Muscle layer of duodenum (tissue), 2 donors: ENCODE results near the gene DSCAML1.

ENCODE experiments used
- H3K27ac ChIP-seq: one replicate; pipeline ENCODE4 v1.7.0; 2013; ENCODE audit warnings: mild to moderate bottlenecking, low read length
- H3K27me3 ChIP-seq: one replicate; pipeline ENCODE4 v1.7.0; 2013; ENCODE audit warnings: low read depth, mild to moderate bottlenecking, control low read depth, low read length
- H3K36me3 ChIP-seq, 2 donors: one replicate each; pipeline ENCODE4 v1.7.0; 2013; ENCODE audit warnings: low read length in 2 of 2, control low read depth in 1 of 2, mild to moderate bottlenecking in 1 of 2; ENCODE audit not compliant: insufficient read depth in 2 of 2, control insufficient read depth in 1 of 2
- H3K4me1 ChIP-seq, 2 donors: one replicate each; pipeline ENCODE4 v1.7.0; 2013; ENCODE audit warnings: low read length in 2 of 2, mild to moderate bottlenecking in 2 of 2, control low read depth in 1 of 2, moderate library complexity in 1 of 2; ENCODE audit not compliant: insufficient read depth in 2 of 2, control insufficient read depth in 1 of 2
- H3K4me3 ChIP-seq, 2 donors: one replicate each; pipeline ENCODE4 v1.7.0; 2013; ENCODE audit warnings: low read length in 2 of 2, low read depth in 1 of 2, mild to moderate bottlenecking in 1 of 2
- H3K9me3 ChIP-seq, 2 donors: one replicate each; pipeline ENCODE4 v1.7.0; 2013; ENCODE audit warnings: low read length in 2 of 2, control low read depth in 1 of 2, mild to moderate bottlenecking in 1 of 2; ENCODE audit not compliant: control insufficient read depth in 1 of 2
- donor health status: healthy.

Gene DSCAML1

GRCh38 chr11:117679461-117679860 is 117.6 kb downstream of the DSCAML1 start:
- no peak overlapping the region for H3K4me3 ChIP-seq
- H3K9me3 ChIP-seq: no peaks in the 10 kb centered on the region
- no peaks in the 10 kb centered on the region for H3K27me3 ChIP-seq
- no peaks in the 10 kb centered on the region for H3K4me1 ChIP-seq
- no peaks in the 10 kb centered on the region for H3K36me3 ChIP-seq
- no peak overlapping the region for H3K27ac ChIP-seq

GRCh38 chr11:117678658-117679406 is 118.2 kb downstream of the DSCAML1 start:
- H3K27ac ChIP-seq: no peak overlapping the region

GRCh38 chr11:117677729-117678310 is 119.2 kb downstream of the DSCAML1 start:
- Histone ChIP-seq H3K27me3 (no peaks in the 10 kb centered on the region), H3K4me3 (no peak overlapping the region), H3K4me1 (no peaks in the 10 kb centered on the region), H3K9me3 (no peaks in the 10 kb centered on the region), H3K36me3 (no peaks in the 10 kb centered on the region), H3K27ac (no peak overlapping the region)

More at GRCh38 chr11:117678658-117679406, 118.2 kb downstream of the DSCAML1 start:
- no peaks in the 10 kb centered on the region for H3K27me3 ChIP-seq
- H3K4me1 ChIP-seq: no peaks in the 10 kb centered on the region
- H3K4me3 ChIP-seq: no peak overlapping the region
- H3K36me3 ChIP-seq: no peaks in the 10 kb centered on the region
- no peaks in the 10 kb centered on the region for H3K9me3 ChIP-seq

GRCh38 chr11:117676501-117676900 is 120.5 kb downstream of the DSCAML1 start:
- Histone ChIP-seq H3K27me3 (no peaks in the 10 kb centered on the region), H3K4me1 (no peaks in the 10 kb centered on the region), H3K36me3 (no peaks in the 10 kb centered on the region), H3K9me3 (no peaks in the 10 kb centered on the region), H3K4me3 (no peak overlapping the region), H3K27ac (no peak overlapping the region)

- Histone ChIP-seq H3K4me3 (no peak overlapping the region), H3K4me1 (no peaks in the 10 kb centered on the region), H3K27ac (no peak overlapping the region), H3K36me3 (no peaks in the 10 kb centered on the region), H3K9me3 (no peaks in the 10 kb centered on the region), H3K27me3 (no peaks in the 10 kb centered on the region)
These were observed 123.4 kb downstream of the DSCAML1 start for GRCh38 chr11:117673602-117674001.

- no peak overlapping the region for H3K4me3 ChIP-seq
- H3K4me1 ChIP-seq: no peaks in the 10 kb centered on the region
These were observed 125.6 kb downstream of the DSCAML1 start for GRCh38 chr11:117671370-117671769.

GRCh38 chr11:117670924-117671323 is 126.1 kb downstream of the DSCAML1 start:
- Histone ChIP-seq H3K27ac (no peak overlapping the region), H3K4me1 (no peaks in the 10 kb centered on the region)

More at GRCh38 chr11:117671370-117671769, 125.6 kb downstream of the DSCAML1 start:
- Histone ChIP-seq H3K9me3 (no peaks in the 10 kb centered on the region), H3K36me3 (no peaks in the 10 kb centered on the region), H3K27ac (no peak overlapping the region), H3K27me3 (no peaks in the 10 kb centered on the region)

GRCh38 chr11:117670443-117670842 is 126.6 kb downstream of the DSCAML1 start:
- Histone ChIP-seq H3K36me3 (no peaks in the 10 kb centered on the region), H3K4me1 (no peaks in the 10 kb centered on the region), H3K27me3 (no peaks in the 10 kb centered on the region), H3K27ac (no peak overlapping the region), H3K4me3 (no peak overlapping the region), H3K9me3 (no peaks in the 10 kb centered on the region)

More at GRCh38 chr11:117670924-117671323, 126.1 kb downstream of the DSCAML1 start:
- no peaks in the 10 kb centered on the region for H3K36me3 ChIP-seq
- no peaks in the 10 kb centered on the region for H3K9me3 ChIP-seq
- H3K27me3 ChIP-seq: no peaks in the 10 kb centered on the region
- no peak overlapping the region for H3K4me3 ChIP-seq

- Histone ChIP-seq H3K4me1 (no peaks in the 10 kb centered on the region), H3K27ac (no peak overlapping the region), H3K36me3 (no peaks in the 10 kb centered on the region), H3K9me3 (no peaks in the 10 kb centered on the region), H3K4me3 (no peak overlapping the region), H3K27me3 (no peaks in the 10 kb centered on the region)
These were observed 127.4 kb downstream of the DSCAML1 start for GRCh38 chr11:117669616-117670015.

GRCh38 chr11:117669062-117669461 is 128.0 kb downstream of the DSCAML1 start:
- no peaks in the 10 kb centered on the region for H3K27me3 ChIP-seq
- H3K27ac ChIP-seq: no peak overlapping the region
- no peaks in the 10 kb centered on the region for H3K36me3 ChIP-seq
- no peaks in the 10 kb centered on the region for H3K9me3 ChIP-seq
- peaks cover 3 to 5% of the 10 kb centered on the region in 2 donors for H3K4me1 ChIP-seq
- no peak overlapping the region for H3K4me3 ChIP-seq

- Histone ChIP-seq H3K27ac (no peak overlapping the region), H3K4me3 (no peak overlapping the region), H3K4me1 (peaks cover 5 to 13% of the 10 kb centered on the region in 2 donors), H3K9me3 (no peaks in the 10 kb centered on the region), H3K27me3 (no peaks in the 10 kb centered on the region), H3K36me3 (no peaks in the 10 kb centered on the region)
These were observed 128.7 kb downstream of the DSCAML1 start for GRCh38 chr11:117668321-117668751.
